KG1 (cell line): ENCODE results near the gene SRGAP3.

ENCODE experiments used
- DNase-seq: peaks from one replicate; lab custom pipeline; 2025; lab: John Stamatoyannopoulos, UW

SRGAP3 gene

DNA sequence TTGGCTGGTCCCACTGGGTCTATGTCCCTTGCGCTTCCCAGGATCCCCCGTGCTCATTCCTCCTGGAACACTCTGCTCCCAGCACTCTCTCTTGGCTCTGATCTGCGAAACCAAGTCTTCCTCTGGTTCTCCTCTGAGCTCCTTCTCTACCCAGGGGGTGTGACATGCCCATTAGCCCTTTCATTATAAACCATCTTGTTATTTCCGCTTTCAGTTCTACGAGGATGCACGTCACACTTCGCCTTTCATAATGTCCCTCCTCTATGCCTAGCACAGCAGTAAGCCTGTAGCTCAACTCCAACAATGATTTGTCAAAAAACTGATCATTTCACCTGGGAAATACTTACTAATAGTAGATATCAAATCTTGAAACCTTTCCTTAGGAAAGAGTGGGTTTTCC is 234.2 kb downstream of the SRGAP3 start:
- no peak for DNase-seq

DNA sequence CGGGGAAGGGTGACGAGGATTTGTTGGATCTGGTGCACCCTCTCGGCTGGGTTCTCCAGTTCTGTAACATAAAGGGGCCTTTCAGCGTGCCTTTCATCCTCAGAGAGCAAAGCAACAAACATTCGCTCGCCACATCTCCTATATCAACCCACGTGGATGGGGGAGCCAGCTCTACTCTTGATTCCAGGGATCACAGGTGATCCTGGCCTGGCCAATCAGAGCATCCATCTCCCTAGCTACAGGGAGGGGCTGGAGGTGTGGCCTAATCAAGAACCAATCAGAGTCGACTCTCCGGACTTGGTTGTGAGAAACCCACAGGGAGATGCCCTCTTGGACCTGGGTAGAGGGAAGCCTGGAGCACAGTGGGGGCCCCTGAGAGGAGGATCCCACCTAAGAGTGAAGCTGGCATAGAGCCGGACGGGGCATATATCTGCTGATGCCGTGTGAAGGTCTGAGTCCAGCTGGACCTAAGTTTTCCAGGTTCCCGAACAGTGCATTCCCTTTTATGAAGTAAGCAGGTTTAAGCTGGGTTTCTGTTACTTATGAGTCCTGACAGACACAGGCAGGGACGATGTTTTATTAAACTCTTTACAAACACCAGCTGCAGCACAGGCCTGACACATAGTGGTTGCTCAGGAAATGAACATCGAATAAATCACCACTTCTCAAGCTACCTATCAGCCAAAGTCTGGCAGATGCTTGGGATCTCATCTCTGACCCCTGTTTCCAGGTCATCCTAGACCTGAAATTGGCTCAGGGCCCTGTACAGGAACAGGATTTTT is 235.5 kb downstream of the SRGAP3 start:
- no peak for DNase-seq

DNA sequence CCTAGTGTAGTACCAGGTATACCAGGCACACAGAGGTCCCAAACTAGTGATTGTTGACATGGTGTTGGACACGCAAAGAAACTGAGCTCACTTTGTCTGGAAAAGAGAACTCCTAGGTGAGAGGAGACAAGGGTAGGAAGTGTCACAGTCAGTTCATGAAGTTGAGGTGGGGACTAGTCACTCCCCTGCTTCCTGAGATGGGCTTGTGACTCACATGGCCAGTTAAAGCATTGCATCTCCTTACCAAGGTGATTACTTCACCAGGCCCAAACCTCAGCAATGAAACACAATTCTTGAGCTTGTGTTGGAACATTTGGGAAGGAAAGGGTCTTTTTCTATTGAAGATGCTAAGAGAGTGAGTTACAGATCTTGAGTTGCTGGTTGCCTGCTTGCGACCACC is 236.9 kb downstream of the SRGAP3 start:
- no peak for DNase-seq

DNA sequence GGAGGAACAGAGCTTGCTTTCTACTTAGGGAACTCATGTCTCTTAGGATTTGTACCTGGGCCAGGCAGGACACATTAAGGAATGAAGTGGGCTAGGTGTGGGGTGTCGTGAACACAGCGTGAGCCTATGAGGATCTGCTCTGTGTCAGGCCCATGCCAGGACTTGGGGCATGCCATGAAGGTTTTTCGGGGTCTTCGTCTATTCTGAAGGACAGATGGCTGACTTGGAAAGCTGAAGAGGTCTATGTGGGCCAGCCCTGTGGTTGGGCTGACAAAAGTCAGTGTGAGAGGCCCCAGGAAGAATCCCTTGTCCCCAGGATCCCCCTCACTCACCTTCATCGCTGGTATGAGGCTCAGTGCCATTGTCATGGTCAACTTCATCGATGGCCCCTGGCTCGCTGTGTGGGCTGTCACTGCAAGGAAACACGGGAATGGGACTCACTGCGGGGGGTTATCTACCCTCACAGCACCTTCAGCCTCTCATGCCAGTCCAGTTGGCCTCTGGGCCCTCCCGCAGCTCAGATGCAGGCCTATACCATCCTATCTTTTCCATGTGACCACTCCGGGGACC is 239.4 kb downstream of the SRGAP3 start:
- no peak for DNase-seq

DNA sequence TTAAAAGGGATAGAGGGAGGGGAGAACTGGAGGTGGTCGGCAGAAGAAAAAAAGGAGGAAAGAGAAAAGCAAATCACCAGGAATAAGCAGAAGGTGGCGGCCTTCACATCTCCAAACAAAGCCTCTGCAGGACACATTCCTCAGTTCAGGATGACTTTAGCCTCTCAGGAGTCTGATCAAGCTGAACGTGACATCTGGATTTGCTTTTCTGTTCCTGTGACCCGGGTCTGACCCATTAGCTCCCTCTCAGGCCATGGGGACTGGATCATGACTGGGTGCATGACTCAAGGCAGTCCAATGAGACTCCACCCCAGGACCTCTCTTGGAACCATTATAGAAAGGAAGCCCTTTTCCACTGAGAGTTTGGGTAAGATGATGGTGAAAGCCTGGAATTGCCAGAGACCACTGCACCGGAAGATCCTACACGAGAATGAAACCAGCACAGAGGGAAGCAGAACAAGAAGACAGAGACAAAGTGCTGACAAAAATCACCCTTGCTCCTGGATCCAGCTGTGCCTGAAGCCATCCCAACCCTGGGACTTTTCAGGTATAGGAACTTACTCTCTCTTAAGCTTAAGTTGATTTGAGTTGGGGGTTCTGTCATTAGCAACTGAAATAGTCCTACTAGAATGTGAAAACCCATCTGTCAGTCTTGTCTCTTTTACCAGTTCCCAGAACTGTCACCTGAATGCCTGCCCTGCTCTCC is 240.7 kb downstream of the SRGAP3 start:
- DNase-seq, result no peak

DNA sequence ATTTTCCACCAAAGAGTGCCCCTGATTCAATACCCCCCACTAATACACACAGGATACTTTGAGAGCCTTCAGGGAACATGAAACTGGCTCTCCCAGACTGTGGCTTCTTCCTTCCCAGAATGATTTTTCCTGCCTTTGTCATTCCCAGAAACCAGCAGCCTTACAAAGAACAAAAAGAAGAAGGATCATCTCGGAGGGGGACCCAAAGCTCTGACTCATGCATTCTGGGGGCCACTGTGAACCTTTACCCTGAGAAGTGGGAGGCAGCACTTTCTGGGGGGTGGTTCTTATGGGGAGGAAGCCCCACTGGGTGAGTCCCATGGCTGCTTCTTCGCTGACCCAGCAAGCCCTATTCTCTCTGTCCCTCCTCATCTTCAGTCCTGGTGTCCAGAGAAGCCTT is 241.5 kb downstream of the SRGAP3 start:
- DNase-seq, result no peak

DNA sequence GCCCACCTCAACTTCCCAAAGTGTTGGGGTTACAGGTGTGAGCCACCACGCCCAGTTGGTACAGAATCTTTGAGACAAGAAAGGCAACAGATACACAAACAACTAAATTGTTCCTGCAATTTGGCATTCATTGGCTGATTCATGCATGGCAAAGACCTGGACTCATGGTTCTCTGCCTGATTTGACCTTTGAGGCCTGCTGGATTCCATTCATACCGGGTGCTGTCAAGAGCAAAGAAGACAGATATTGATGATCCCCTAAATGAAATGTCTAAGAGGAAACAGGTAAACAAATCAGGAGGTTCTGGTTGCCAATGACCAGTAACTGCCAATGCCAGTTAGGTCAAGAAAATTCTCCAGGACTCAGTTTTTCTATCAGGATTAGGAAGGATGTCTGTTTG is 242.2 kb downstream of the SRGAP3 start:
- DNase-seq, result no peak

DNA sequence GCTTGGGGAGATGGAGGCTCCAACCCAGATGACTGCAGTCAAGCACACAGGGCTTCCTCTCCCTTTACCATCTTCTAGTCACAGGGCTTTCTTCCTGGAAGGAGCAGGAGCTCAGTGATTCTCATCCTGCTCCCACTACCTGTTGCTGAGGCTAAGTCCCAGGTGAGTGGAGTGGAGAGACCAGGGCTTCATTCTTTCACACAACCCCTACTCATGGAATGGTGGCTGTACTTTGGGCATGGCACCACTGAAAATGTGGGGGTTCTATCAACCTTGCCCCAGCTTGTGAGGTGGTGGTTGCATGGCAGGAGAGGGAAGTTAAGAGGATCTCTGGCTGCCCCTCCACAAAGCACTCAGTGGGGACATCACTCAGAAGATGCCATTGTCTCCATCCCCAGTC is 249.4 kb downstream of the SRGAP3 start:
- DNase-seq, result no peak

DNA sequence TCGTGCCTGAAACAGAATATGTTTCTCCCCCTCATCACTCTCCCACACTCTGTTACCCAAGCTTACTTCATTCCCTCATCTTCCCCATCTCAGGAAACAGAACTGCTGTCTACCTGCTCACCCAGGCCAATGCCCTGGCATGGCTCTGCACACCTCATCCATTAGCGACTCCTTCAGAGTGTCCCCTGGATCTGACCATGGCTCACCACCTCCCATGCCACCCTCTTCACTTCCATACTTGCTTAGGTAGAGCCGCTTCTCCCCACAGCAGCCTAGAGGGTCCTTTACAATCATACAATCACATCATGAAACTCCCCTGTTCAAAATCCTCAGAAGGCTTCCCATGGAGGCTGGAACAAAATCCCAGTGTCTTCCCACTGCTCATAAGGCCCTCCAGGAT is 252.3 kb downstream of the SRGAP3 start:
- DNase-seq, result no peak

DNA sequence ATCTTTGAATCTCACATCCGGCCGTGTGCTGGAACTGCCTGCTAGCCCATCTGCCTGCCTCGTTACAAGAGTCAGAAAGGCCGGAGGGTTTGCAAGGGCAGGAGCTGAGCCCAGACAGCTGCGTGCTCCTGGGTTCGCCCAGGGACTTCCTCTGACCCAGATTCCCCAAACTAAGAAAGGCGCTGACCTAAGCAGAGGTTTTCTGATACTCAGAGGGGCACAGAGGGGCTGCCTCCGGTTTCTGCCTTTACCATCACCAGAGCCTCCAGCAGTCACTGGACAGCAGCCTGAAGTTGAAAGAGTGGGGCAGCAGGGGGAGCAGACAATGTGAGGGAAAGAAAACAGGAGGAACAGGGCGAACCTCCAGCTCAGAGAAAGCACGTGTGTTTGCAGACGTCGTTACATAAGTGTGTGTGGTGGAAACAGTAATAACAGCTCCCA is 252.7 kb downstream of the SRGAP3 start:
- no peak for DNase-seq

DNA sequence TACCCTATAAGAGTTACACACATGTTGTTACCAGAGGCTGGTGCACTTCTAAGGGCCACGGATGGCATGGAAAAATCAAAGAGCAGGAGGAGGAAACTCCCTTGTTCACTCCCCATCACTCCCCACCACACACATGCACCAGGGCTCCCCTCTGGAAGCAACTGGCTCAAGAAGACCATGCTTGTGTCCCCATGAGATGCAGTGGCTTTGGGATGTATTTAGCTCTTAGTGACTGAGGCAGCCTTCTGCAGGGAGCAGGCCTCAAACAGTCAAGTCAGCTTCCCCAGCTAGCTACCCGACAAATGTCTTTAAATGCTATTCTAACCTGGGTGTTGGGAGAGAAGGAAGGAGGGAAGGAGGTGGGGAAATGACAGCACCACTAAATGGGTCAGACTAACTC is 253.2 kb downstream of the SRGAP3 start:
- no peak for DNase-seq

DNA sequence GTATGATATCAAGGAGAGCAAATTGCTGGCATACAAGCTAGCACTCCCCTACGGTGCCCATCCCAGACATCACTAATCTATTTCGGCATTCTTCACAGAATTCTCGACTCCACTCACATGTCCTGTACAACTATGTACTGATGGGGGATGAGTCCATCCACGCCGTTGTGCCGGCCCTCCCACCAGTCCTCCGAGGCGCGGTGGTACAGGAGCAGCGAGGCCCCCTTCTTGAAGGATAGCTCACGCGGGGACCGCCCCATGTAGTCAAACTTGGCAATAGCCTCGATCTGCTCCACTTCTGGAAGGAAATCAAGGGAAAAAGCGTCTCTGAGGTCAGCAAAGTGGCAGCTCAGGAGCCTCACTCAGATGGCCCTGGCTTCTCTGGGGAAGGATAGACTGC is 255.2 kb downstream of the SRGAP3 start:
- DNase-seq, result no peak

DNA sequence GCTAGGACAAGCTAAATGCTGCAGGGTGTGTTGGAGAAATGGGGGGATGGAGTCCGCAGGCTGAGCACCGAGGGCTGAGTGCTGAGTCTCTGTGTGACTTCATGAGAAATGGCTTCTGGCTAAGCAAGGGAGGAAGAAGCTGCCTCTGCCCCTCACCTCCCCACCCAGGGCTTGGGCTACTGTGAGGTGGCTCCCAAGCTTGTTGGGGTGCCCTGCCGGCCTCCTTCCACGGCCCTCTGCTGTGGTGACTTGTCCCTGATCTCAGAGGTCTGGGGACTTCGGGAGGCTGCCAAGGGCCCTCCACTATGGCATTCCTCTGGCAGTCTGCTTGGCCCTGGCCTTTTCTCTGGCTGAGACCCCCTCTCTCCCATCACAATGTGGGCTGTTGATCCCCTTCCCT is 256.1 kb downstream of the SRGAP3 start:
- DNase-seq, result no peak

DNA sequence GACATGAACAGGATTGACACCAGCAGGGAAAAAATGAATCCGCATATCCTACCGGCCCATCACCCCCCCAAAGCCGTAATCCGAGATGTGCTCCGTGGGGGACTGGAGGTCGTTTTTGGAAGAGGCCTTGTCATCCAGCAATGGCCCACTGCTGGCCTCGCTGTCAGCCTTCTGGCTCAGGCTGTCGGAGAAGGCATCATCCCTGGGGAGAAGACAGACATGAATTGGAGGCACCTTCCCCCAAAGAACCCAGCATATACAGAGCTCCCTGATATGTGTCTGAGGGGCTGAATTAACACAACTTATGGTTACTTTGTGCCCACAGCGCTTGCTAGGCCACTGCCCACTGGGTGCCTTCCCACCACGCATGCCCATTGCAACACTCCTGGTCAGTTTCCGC is 256.6 kb downstream of the SRGAP3 start:
- DNase-seq, result no peak

DNA sequence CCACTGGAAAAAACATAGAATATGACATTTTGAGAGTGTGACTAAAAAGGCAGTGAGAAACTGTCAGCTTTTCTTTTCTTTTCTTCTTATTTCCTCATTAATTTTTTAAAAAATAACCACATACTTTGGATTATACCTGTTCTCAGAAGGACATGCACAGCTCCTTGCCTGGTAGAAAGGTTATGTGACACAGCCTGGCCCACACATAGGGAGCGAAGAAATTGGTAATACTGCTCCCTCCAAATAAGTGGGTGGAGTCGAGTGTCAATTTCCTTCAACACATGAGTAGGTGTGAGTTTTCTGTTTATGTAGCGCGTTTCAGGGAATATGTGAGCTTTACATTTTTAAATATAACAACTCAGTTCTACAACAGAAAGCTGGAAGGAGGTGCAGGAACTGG is 257.2 kb downstream of the SRGAP3 start:
- DNase-seq, result no peak

DNA sequence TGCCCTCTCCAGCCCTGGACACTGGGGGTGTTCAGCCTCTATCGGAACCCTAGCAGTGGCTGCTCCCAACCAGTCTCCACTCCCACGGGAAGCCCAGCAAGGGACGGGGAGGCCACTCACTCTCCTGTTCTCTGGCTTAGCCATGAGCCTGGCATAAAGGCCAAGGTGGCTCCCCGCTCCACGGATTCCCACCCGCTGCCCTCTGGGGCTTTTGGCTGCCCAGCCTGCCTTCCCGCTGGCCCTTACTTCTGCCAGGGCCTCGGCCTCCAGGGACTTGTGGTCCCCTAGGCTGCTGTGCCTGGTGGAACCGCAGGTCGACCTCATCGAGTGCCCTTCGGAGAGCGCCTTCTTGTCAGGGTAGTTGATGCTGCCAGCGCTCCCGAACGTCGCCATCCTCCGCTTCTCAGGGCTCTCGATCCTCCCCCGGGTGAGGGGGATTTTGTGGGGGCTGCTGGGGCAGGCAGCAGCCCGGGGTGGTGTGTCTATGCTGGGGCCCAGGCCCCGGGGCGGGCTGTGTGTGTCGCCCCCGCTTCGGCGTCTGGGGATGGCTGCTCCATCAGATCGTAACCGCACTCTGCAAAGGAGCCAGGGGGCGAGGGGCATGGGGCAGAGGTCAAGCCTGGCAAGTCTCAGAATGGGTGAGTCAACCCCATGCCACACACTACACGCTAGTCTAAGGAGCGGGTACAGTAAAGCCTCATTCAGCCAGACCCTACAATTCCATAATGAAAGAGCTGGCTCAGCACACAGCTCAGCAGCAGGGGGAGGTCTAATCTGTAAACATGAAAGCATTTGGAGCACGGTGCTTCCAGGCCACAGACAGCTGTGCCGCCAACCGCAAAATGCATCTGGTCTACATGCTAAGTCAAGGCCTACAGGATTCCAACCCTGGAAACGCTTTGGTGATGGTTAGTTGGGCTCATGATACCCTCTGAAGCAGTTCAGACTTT is 258.9 kb downstream of the SRGAP3 start:
- DNase-seq, result no peak

DNA sequence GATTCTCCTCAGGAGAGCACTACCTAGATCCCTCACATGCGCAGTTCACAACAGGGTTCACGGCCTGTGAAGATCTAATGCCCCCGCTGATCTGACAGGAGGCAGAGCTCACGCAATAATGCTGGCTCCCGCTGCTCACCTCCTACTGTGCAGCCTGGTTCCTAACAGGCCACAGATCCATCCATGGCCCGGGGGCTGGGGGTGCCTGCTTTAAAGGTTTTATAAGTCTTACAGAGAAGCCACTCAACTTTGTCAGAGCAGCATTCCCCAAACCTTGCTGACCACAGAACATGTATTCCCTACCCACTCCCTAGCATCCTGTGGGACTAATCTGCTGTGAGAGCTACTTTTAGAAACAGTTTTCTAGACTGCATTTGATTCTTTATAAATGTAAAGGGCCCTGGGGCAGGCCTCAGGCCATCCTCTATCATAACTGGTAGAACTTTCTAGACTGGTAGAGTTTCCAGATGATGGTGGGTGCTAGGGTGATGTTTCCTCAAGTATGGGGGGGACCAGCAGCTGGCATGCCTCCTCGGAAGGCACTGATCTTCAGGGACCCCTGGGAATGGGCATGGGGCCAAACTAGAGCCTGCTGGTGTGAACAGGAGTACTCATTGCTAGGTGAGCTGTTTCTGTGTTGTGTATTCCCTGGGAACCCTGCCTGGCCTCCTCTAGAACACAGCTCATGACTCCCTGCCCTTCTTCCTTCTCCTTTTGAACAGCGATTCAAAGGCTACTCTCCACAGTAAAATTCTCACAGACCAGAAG is 260.5 kb downstream of the SRGAP3 start:
- no peak for DNase-seq

DNA sequence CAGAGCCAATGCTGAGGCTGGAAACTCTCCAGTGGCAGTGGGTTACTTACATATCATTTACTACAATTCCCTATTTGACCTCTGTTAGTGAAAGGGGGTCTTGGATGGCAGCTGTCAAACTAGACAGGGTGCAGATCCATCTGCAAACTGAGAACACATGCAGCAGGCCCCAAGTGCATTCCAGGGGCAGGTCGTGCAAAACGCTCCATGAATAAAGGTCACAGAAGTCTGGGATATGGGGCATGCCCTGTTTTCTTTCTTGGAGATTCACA is 261.1 kb downstream of the SRGAP3 start:
- no peak for DNase-seq

DNA sequence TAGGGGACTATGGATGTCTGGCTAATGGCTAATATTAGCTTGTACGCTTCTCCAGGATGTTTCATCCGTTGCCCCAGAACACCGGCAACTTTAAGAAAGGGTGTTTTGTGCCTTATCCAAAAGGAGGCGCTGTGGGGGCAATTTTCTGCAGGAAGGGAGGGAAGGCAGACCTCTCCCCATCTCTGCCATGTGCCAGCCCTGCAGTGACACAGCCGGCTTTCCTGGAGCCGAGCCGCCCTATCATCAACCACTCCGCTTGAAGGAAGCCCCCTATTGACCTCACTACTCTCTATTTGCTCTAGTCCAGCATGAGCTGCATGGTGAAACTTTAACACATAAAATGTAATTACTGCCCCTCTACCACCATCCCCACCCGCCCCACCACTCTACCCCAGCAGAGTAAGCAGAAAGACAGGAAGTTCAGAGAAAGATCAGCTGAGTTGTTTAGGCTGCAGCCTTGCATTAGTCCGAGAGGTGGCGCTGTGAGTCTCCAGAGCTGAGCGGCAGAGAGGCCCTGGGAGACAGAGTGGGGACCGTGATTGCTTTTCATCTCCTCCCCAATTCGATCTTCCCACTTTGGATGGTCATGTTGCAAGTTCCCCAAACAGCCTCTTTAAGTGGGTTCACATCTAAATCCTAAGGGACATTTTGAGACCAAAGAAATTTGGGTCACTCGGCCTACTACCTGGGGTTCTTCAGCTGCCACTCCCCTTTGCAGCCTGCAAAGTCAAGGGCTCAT is 261.6 kb downstream of the SRGAP3 start:
- peak; percentile 6 for DNase-seq

DNA sequence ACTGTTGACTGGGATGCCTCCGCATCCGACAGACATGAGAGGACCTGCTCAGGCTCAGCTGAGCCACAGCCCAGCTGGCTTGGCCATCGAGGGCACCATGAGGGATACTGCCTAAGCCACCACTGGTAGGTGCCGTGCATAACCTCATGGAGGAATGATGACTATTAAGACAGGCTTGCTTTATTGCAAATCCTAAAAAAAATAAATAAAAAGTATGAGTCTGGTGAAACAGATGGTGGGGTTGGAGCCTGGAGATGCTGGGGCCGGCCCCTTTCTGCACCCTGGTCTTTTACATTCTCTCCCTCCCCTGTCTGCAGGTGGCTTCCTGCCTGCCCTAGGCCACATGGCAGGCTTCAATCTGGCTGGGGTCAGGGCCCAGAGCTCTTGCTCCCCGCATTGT is 262.2 kb downstream of the SRGAP3 start:
- DNase-seq, result no peak

DNA sequence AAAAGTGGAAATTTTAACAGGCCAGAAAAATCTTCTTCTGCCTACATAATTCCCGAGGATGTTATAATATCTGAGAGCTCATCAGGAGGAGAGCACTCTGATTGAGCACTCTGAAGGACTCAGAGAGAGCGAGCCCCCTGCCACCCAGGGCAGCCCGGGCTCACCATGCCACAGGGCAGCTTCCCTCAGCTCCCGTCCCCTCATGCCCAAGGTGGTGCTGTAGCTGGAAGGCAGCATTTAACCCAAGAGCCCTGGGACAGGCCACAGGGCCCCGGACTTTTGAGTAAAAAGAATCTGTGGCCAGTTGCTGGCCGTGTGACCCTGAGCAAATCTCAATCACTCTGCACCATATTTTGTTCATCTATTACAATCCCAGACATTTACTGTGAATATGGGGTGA is 262.7 kb downstream of the SRGAP3 start:
- DNase-seq, result no peak
